ENCODE results near the gene ITGA6. TPM values are rescaled to one million over a fixed set of nuclear protein-coding genes. Genes with fewer than 3 reads are reported as not detected.

ITGA6 gene
- 98.3 TPM for polyA plus RNA-seq (ENCODE audit: insufficient read length)

- peak; percentile 33 for DNase-seq
Observed at GRCh38 chr2:172427256-172427989, at the start of gene ITGA6. ITGA6 (plus strand) TSS chr2:172427586.

GRCh38 chr2:172380436-172381274 is 46.7 kb upstream of the ITGA6 start:
- no peak for DNase-seq

- no peak for DNase-seq
Observed at GRCh38 chr2:172381275-172382027, 45.9 kb upstream of the ITGA6 start.

GRCh38 chr2:172387361-172387760 is 40.0 kb upstream of the ITGA6 start:
- DNase-seq, result no peak

GRCh38 chr2:172389685-172390339 is 37.6 kb upstream of the ITGA6 start:
- no peak for DNase-seq

- peak; percentile 88 for DNase-seq
Observed at GRCh38 chr2:172394002-172394401, 33.4 kb upstream of the ITGA6 start.

- no peak for DNase-seq
Observed at GRCh38 chr2:172395503-172395902, 31.9 kb upstream of the ITGA6 start.

- DNase-seq, result peak; percentile 66
Observed at GRCh38 chr2:172397148-172397834, 30.1 kb upstream of the ITGA6 start.

GRCh38 chr2:172398440-172398839 is 28.9 kb upstream of the ITGA6 start:
- no peak for DNase-seq

GRCh38 chr2:172399765-172400164 is 27.6 kb upstream of the ITGA6 start:
- no peak for DNase-seq

- no peak for DNase-seq
Observed at GRCh38 chr2:172402198-172402597, 25.2 kb upstream of the ITGA6 start.

GRCh38 chr2:172403402-172403801 is 24.0 kb upstream of the ITGA6 start:
- DNase-seq, result no peak

- no peak for DNase-seq
Observed at GRCh38 chr2:172403881-172404468, 23.4 kb upstream of the ITGA6 start.

- DNase-seq, result no peak
Observed at GRCh38 chr2:172404824-172405223, 22.6 kb upstream of the ITGA6 start.

GRCh38 chr2:172405673-172406072 is 21.7 kb upstream of the ITGA6 start:
- no peak for DNase-seq

- no peak for DNase-seq
Observed at GRCh38 chr2:172408143-172408766, 19.1 kb upstream of the ITGA6 start.

- no peak for DNase-seq
Observed at GRCh38 chr2:172409042-172409441, 18.3 kb upstream of the ITGA6 start.

GRCh38 chr2:172412984-172413492 is 14.3 kb upstream of the ITGA6 start:
- DNase-seq, result no peak

- DNase-seq, result no peak
Observed at GRCh38 chr2:172415157-172415864, 12.1 kb upstream of the ITGA6 start.

- no peak for DNase-seq
Observed at GRCh38 chr2:172415865-172416183, 11.6 kb upstream of the ITGA6 start.
